ENCODE data around the gene POC1A. TPM values are rescaled to one million over a fixed set of nuclear protein-coding genes. Genes with fewer than 3 reads are reported as not detected.

Gene POC1A
- polyA plus RNA-seq, 1 of the 3 experiments (the other 2 are of a cell fraction): 11.7 TPM

DNA sequence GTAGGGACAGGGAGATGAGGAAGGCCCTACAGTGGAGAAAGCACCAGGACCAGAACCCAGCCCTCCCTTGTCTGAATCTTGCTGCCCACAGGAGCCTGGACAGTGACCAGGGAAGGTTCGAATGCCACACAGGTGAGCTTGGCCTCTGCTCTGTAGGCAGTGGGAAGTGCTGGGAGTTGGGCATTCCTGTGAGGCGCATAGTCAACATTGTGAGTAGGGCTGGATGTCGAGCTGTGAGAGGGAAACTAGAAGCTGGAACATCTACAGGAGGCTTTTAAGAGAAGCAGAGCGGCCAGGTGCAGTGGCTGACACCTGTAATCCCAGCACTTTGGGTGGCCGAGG lies 23.4 kb upstream of the POC1A start:
- POLR2A ChIA-PET: no interaction called here
- no peak overlapping the region for H3K27ac ChIP-seq (ENCODE audit: low read depth in 2 of 2, low read length in 1 of 2)
- H3K4me3 ChIP-seq (ENCODE audit: low read depth in 2 of 2, low read length in 1 of 2): no peak overlapping the region

GRCh38 chr3:52176951-52177700 lies 22.9 kb upstream of the POC1A start:
- H3K27ac ChIP-seq (ENCODE audit: low read depth in 2 of 2, low read length in 1 of 2): no peak overlapping the region
- POLR2A ChIA-PET: no interaction called here
- TF ChIP-seq JUND (IDR thresholded peaks at IDR 0.05) (no peak), GABPA (IDR thresholded peaks at IDR 0.05; ENCODE audit: low read depth) (no peak), GATA2 (CRISPR knock-in tag; IDR thresholded peaks at IDR 0.05) (no peak), EZH2phosphoT487 (IDR thresholded peaks at IDR 0.05; ENCODE audit: borderline replicate concordance, low read depth) (no peak), FOSL2 (IDR thresholded peaks at IDR 0.05; ENCODE audit: borderline replicate concordance, low read depth) (no peak), CTCF (IDR thresholded peaks at IDR 0.05) (no peak), TAF1 (IDR thresholded peaks at IDR 0.05; ENCODE audit: borderline replicate concordance, low read depth, low read length) (no peak), NRF1 (IDR thresholded peaks at IDR 0.05; ENCODE audit: low read depth, low read length) (no peak), RCOR1 (IDR thresholded peaks at IDR 0.05; ENCODE audit: low read length) (no peak)
- TF ChIP-seq, protein P1, sequence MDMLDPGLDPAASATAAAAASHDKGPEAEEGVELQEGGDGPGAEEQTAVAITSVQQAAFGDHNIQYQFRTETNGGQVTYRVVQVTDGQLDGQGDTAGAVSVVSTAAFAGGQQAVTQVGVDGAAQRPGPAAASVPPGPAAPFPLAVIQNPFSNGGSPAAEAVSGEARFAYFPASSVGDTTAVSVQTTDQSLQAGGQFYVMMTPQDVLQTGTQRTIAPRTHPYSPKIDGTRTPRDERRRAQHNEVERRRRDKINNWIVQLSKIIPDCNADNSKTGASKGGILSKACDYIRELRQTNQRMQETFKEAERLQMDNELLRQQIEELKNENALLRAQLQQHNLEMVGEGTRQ (IDR thresholded peaks at IDR 0.05; ENCODE audit: borderline replicate concordance, low read depth, low read length): no peak
- TF ChIP-seq, protein P2, sequence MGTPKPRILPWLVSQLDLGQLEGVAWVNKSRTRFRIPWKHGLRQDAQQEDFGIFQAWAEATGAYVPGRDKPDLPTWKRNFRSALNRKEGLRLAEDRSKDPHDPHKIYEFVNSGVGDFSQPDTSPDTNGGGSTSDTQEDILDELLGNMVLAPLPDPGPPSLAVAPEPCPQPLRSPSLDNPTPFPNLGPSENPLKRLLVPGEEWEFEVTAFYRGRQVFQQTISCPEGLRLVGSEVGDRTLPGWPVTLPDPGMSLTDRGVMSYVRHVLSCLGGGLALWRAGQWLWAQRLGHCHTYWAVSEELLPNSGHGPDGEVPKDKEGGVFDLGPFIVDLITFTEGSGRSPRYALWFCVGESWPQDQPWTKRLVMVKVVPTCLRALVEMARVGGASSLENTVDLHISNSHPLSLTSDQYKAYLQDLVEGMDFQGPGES (IDR thresholded peaks at IDR 0.05; ENCODE audit: low read depth, low read length): no peak

More for the DNA sequence above, 23.4 kb upstream of the POC1A start:
- peaks cover 0 to 14% of the 10 kb centered on the region in 2 experiments; a peak in 1 of 4 replicates for H3K4me1 ChIP-seq (ENCODE audit: control insufficient read depth in 1 of 2, insufficient read depth in 2 of 2, low read depth in 1 of 2, low read length in 1 of 2)
- H3K79me2 ChIP-seq (ENCODE audit: insufficient read depth): no peaks in the 10 kb centered on the region
- no peak for DNase-seq
- H3K9ac ChIP-seq: no peak overlapping the region
- H3K9me2 ChIP-seq: no peaks in the 10 kb centered on the region
- CTCF ChIA-PET: interaction anchor here (1.3 to 1.4 kb wide), 2 partner anchors 33 to 55 kb away, joined by 3 read pairs; no protein-coding TSS in a partner anchor
- H3K4me2 ChIP-seq: no peak overlapping the region
- H3F3A ChIP-seq (replicated peaks; ENCODE audit: insufficient read depth): no peaks in the 10 kb centered on the region
- TF ChIP-seq, protein P1 (IDR thresholded peaks at IDR 0.05; ENCODE audit: borderline replicate concordance, low read depth, low read length): no peak
- TF ChIP-seq ELF1 (IDR thresholded peaks at IDR 0.05): no peak
- TF ChIP-seq, protein P3, sequence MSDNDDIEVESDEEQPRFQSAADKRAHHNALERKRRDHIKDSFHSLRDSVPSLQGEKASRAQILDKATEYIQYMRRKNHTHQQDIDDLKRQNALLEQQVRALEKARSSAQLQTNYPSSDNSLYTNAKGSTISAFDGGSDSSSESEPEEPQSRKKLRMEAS (IDR thresholded peaks at IDR 0.05; ENCODE audit: low read depth): no peak
- TF ChIP-seq TAF1 (IDR thresholded peaks at IDR 0.05; ENCODE audit: borderline replicate concordance, low read depth, low read length): no peak
- TF ChIP-seq FOXJ3 (CRISPR knock-in tag; IDR thresholded peaks at IDR 0.05): no peak
- TF ChIP-seq, protein P4, sequence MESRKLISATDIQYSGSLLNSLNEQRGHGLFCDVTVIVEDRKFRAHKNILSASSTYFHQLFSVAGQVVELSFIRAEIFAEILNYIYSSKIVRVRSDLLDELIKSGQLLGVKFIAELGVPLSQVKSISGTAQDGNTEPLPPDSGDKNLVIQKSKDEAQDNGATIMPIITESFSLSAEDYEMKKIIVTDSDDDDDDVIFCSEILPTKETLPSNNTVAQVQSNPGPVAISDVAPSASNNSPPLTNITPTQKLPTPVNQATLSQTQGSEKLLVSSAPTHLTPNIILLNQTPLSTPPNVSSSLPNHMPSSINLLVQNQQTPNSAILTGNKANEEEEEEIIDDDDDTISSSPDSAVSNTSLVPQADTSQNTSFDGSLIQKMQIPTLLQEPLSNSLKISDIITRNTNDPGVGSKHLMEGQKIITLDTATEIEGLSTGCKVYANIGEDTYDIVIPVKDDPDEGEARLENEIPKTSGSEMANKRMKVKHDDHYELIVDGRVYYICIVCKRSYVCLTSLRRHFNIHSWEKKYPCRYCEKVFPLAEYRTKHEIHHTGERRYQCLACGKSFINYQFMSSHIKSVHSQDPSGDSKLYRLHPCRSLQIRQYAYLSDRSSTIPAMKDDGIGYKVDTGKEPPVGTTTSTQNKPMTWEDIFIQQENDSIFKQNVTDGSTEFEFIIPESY (IDR thresholded peaks at IDR 0.05; ENCODE audit: borderline replicate concordance, low read depth): no peak
- no peak for TF ChIP-seq TCF12 (IDR thresholded peaks at IDR 0.05)
- no peak for TF ChIP-seq POLR2AphosphoS5 (IDR thresholded peaks at IDR 0.05; ENCODE audit: low read depth, low read length)
- no peak for TF ChIP-seq RFX5 (IDR thresholded peaks at IDR 0.05; ENCODE audit: low read length)
- TF ChIP-seq GABPA (IDR thresholded peaks at IDR 0.05; ENCODE audit: low read depth): no peak
- H2AFZ ChIP-seq (ENCODE audit: low read depth): no peak overlapping the region
- H3K36me3 ChIP-seq (replicated peaks in 1 of 2; ENCODE audit: control insufficient read depth in 1 of 2, insufficient read depth in 2 of 2, low read length in 1 of 2): no peaks in the 10 kb centered on the region
- H3K9me3 ChIP-seq: no peaks in the 10 kb centered on the region
- WGBS (ENCODE audit: low lambda C conversion rate): 83% methylated on average over 5 of the region's 5 CpGs
- H4K20me1 ChIP-seq (ENCODE audit: insufficient read depth): no peaks in the 10 kb centered on the region
- no peaks in the 10 kb centered on the region for H3K27me3 ChIP-seq (ENCODE audit: insufficient read depth)

More at GRCh38 chr3:52176951-52177700, 22.9 kb upstream of the POC1A start:
- Histone ChIP-seq H3K4me1 (ENCODE audit: control insufficient read depth in 1 of 2, insufficient read depth in 2 of 2, low read depth in 1 of 2, low read length in 1 of 2) (peaks cover 0 to 14% of the 10 kb centered on the region in 2 experiments; a peak in 1 of 4 replicates), H3K9ac (no peak overlapping the region), H2AFZ (ENCODE audit: low read depth) (no peak overlapping the region), H3K36me3 (replicated peaks in 1 of 2; ENCODE audit: control insufficient read depth in 1 of 2, insufficient read depth in 2 of 2, low read length in 1 of 2) (no peaks in the 10 kb centered on the region), H3K9me3 (no peaks in the 10 kb centered on the region), H3K79me2 (ENCODE audit: insufficient read depth) (no peaks in the 10 kb centered on the region), H3K4me3 (ENCODE audit: low read depth in 2 of 2, low read length in 1 of 2) (no peak overlapping the region), H3K9me2 (no peaks in the 10 kb centered on the region), H3K4me2 (no peak overlapping the region), H4K20me1 (ENCODE audit: insufficient read depth) (no peaks in the 10 kb centered on the region), H3F3A (replicated peaks; ENCODE audit: insufficient read depth) (no peaks in the 10 kb centered on the region), H3K27me3 (ENCODE audit: insufficient read depth) (no peaks in the 10 kb centered on the region)
- 73% methylated on average over 15 of the region's 15 CpGs for WGBS (ENCODE audit: low lambda C conversion rate)
- CTCF ChIA-PET: interaction anchor here (1.3 kb wide), 1 partner anchor 54 kb away, joined by 3 read pairs; no protein-coding TSS in a partner anchor
- DNase-seq: peak; percentile 28
